Anterior cingulate cortex (tissue), 58 donors: ENCODE data around the gene SPATA24.
"Not testable (repeated sequence)": the region's sequence is repeated elsewhere in the genome, so short reads cannot be mapped to it uniquely, and the experiment has no call there.

ENCODE experiments used
- DNase-seq, 58 donors: peaks; one replicate each; lab custom pipeline; 2025; lab: John Stamatoyannopoulos, UW

Gene SPATA24

GRCh38 chr5:139361835-139362429 is 42.0 kb downstream of the SPATA24 start:
- DNase-seq = no peak

DNA sequence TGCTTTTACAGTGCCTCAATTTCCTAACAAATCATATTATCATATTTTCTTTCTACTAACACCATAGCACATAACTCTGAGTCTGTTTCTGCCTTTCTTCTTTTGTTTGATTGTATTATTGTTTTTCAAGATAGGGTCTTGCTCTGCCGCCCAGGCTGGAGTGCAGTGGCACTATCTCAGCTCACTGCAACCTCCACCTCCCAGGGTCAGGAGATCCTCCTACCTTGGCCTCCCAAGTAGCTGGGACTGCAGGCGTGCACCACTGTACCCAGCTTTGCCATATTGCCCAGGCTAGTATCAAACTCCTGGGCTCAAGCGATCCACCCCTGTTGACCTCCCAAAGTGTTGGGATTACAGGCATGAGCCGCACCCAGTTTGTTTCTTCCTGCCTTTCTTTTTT is 43.5 kb downstream of the SPATA24 start:
- DNase-seq = no peak

GRCh38 chr5:139358064-139358463 is 45.8 kb downstream of the SPATA24 start:
- DNase-seq = no peak

DNA sequence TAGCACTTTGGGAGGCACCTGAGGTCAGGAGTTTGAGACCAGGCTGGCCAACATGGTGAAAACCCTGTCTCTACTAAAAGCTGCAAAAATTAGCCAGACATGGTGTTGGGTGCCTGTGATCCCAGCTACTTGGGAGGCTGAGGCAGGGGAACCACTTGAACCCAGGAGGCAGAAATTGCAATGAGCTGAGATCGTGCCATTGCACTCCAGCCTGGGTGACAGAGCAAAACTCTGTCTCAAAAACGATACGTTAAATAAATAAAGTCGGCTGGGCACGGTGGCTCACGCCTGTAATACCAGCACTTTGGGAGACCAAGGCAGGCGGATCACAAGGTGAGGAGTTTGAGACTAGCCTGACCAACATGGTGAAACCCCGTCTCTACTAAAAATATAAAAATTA is 48.0 kb downstream of the SPATA24 start:
- not testable (repeated sequence) for DNase-seq

- no peak for DNase-seq
These were observed 49.7 kb downstream of the SPATA24 start for GRCh38 chr5:139354186-139354585.

DNA sequence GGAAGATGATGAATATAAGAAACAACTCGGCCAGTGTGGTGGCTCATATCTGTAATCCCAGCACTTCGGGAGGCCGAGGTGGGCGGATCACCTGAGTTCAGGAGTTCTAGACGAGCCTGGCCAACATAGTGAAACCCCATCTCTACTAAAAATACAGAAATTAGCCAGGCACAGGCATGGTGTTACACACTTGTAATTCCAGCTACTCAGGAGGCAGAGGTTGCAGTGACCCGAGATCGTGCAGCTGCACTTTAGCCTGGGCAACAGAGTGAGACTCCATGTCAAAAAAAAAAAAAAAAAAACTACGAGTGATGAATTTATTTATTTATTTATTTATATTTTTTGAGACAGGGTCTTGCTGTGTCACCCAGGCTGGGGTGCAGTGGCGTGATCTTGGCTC is 56.0 kb downstream of the SPATA24 start:
- DNase-seq = not testable (repeated sequence)
